ENCODE data around the gene SLC12A1.

DNA sequence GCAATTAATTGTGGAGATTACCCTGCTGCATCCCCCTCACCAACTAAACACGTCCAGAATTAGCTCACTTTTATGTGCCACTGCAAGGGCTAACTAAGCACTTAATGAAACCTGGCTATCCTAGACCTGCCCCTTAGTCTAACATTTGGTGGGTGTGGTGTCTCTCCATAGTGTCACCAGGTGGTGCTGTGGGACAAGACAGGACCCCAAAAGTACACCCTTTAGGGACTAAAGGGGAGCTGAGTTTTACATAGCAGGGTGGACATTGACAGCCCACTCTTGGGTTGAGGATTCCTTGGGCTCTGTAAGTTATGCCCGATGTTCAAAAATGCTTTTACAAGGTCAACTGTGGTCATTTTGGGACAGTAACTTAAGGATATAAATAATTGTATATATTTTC is 130.8 kb downstream of the SLC12A1 start:
- TF ChIP-seq, protein P1, sequence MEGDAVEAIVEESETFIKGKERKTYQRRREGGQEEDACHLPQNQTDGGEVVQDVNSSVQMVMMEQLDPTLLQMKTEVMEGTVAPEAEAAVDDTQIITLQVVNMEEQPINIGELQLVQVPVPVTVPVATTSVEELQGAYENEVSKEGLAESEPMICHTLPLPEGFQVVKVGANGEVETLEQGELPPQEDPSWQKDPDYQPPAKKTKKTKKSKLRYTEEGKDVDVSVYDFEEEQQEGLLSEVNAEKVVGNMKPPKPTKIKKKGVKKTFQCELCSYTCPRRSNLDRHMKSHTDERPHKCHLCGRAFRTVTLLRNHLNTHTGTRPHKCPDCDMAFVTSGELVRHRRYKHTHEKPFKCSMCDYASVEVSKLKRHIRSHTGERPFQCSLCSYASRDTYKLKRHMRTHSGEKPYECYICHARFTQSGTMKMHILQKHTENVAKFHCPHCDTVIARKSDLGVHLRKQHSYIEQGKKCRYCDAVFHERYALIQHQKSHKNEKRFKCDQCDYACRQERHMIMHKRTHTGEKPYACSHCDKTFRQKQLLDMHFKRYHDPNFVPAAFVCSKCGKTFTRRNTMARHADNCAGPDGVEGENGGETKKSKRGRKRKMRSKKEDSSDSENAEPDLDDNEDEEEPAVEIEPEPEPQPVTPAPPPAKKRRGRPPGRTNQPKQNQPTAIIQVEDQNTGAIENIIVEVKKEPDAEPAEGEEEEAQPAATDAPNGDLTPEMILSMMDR (IDR thresholded peaks at IDR 0.05), result no peak
- TF ChIP-seq POLR2AphosphoS5 (IDR thresholded peaks at IDR 0.05) (no peak), POLR2A (IDR thresholded peaks at IDR 0.05) (no peak)
